ENCODE results near the gene SLN.

DNA sequence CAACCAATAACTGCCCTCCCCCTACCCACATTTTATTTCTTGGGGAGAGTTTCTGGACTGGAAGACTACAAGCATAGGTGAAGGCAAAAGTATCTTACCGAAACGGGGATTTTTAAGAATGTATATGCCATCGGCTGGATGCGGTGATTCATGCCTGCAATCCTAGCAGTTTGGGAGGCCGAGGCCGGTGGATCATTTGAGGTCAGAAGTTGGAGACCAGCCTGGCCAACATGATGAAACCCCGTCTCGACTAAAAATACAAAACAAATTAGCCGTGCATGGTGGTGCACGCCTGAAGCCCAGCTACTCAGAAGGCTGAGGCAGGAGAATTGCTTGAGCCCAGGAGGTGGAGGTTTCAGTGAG lies 20.8 kb upstream of the SLN start:
- no peak for TF ChIP-seq YY1 (IDR thresholded peaks at IDR 0.05; ENCODE audit: insufficient read depth, insufficient read length)
- TF ChIP-seq SUZ12 (IDR thresholded peaks at IDR 0.05; ENCODE audit: extremely low read depth, insufficient read depth, insufficient read length): no peak
- TF ChIP-seq ZNF274 (IDR thresholded peaks at IDR 0.05; ENCODE audit: low read depth, low read length): no peak

Measured in NT2/D1 (cell line).